GM21447 (cell line): ENCODE measurements around the gene P3H4.
A peak's percentile ranks its signal among the peaks of the same experiment; 100 is the strongest.

Source experiments
- ATAC-seq: cut with Tn5 transposase; IDR thresholded peaks from one replicate; pipeline ENCODE4 v1.9.1; 2021; ENCODE audit not compliant: unreplicated experiment

Gene P3H4

GRCh38 chr17:41822216-41823140 is 10.7 kb upstream of the P3H4 start:
- ATAC-seq = no peak

- no peak for ATAC-seq
Measured at GRCh38 chr17:41821776-41822175, 10.0 kb upstream of the P3H4 start.

GRCh38 chr17:41818024-41818423 is 6.3 kb upstream of the P3H4 start:
- ATAC-seq = no peak

GRCh38 chr17:41816637-41817320 is 5.0 kb upstream of the P3H4 start:
- ATAC-seq = no peak

- no peak for ATAC-seq
Measured at GRCh38 chr17:41814195-41814594, 2.4 kb upstream of the P3H4 start.

GRCh38 chr17:41813699-41814124 is 2.0 kb upstream of the P3H4 start:
- ATAC-seq = no peak

GRCh38 chr17:41813152-41813680 is 1.5 kb upstream of the P3H4 start:
- ATAC-seq = no peak

GRCh38 chr17:41812381-41813151 is 817 bp upstream of the P3H4 start, which contains the start of gene FKBP10:
FKBP10 (plus strand) TSS chr17:41813004; CDS start chr17:41813035, 31 bp downstream.
- ATAC-seq = peak; percentile 8

- no peak for ATAC-seq
Measured at GRCh38 chr17:41810659-41811548, 845 bp downstream of the P3H4 start.

GRCh38 chr17:41806685-41807445 is 4.9 kb downstream of the P3H4 start:
- ATAC-seq = no peak

GRCh38 chr17:41803049-41804020 is 8.4 kb downstream of the P3H4 start:
- ATAC-seq = no peak

GRCh38 chr17:41801374-41802271 is 10.1 kb downstream of the P3H4 start:
- no peak for ATAC-seq

GRCh38 chr17:41800601-41801373 is 11.0 kb downstream of the P3H4 start:
- ATAC-seq = no peak

- no peak for ATAC-seq
Measured at GRCh38 chr17:41799366-41799765, 12.4 kb downstream of the P3H4 start.

- ATAC-seq = no peak
Measured at GRCh38 chr17:41797377-41797776, 14.4 kb downstream of the P3H4 start.

GRCh38 chr17:41796121-41796895 is 15.4 kb downstream of the P3H4 start:
- ATAC-seq = no peak
